Right lobe of liver (tissue), 4 donors: ENCODE measurements around the gene GPC6.

Experiments
- CTCF ChIP-seq, 4 donors: fragments of 200-600 bp in 3 of 4; fragments of 450-650 bp in 1 of 4; IDR thresholded peaks; one replicate each; pipeline versions ENCODE4 v1.5.1 to v1.8.0; 2016 to 2022; ENCODE audit warnings: antibody characterized with exemption in 4 of 4, mild to moderate bottlenecking in 2 of 4
- POLR2A ChIP-seq: fragments of 450-650 bp; IDR thresholded peaks from one replicate; pipeline ENCODE4 v1.6.1; 2017; ENCODE audit warnings: antibody characterized with exemption, mild to moderate bottlenecking
- donor health status: DM: no; HTN: no; CAD: no.
- donor health status: DM: no; HTN: no; CAD: no.
- donor health status: DM: no; HTN: yes; CAD: no.

GRCh38 chr13:93788456-93788855 lies 561.8 kb downstream of the GPC6 start:
- no peak for TF ChIP-seq CTCF (IDR thresholded peaks at IDR 0.05)
- TF ChIP-seq POLR2A, result no peak
